Measurements from ENCODE around the gene PHF21B.

Gene PHF21B

DNA sequence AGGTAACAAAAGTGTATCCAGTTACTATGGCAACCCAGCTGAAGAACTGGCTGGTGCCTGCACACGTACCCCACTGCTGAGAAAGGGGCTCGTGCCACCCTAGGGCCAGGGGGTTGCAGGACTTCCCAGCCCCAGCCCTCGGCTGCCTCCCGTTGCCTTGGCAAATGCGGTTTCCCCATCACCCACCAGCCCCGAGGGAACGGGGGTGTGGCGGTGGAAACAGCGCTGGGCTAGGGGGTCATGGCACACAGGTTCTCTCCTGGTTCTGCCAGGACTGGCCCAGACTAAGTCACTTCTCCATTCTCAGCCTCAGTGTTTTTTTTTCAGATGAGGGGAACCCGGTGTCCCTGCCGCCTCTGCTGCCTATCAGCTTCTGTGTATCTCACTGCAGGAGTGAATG lies 27.9 kb downstream of the PHF21B start:
- no peak overlapping the region for H3K27ac ChIP-seq
- no peak for TF ChIP-seq CTCF (conservative IDR thresholded peaks at IDR 0.05; ENCODE audit: low read depth)
- ChIA-PET CTCF (no interaction called here), POLR2A (ENCODE audit: low non-redundant PET) (no interaction called here)
- no peak for DNase-seq (ENCODE audit: low spot score)

DNA sequence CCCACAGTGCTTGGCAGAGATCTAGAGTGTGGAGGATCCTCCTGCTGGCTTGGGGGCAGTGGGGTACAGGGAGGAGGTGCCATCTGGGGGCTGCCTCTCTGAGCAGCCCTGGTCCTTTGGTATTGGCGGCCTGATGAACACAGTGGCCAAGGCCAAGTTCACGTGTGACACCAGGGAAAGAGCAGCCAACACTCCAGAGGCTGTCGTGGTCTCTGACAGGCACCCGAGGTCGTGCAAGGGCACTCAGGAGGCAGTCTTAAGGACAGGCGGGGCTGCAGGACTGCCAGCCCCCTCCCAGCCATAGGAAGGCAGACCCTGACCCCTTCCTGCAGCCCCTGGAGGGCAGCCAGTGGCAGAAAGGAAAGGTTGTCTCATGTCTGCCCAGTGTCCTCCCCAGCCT lies 30.7 kb downstream of the PHF21B start:
- DNase-seq (ENCODE audit: low spot score) = no peak
- ChIA-PET CTCF (no interaction called here), POLR2A (ENCODE audit: low non-redundant PET) (no interaction called here)
- H3K27ac ChIP-seq = no peak overlapping the region
- no peak for TF ChIP-seq CTCF (conservative IDR thresholded peaks at IDR 0.05; ENCODE audit: low read depth)

DNA sequence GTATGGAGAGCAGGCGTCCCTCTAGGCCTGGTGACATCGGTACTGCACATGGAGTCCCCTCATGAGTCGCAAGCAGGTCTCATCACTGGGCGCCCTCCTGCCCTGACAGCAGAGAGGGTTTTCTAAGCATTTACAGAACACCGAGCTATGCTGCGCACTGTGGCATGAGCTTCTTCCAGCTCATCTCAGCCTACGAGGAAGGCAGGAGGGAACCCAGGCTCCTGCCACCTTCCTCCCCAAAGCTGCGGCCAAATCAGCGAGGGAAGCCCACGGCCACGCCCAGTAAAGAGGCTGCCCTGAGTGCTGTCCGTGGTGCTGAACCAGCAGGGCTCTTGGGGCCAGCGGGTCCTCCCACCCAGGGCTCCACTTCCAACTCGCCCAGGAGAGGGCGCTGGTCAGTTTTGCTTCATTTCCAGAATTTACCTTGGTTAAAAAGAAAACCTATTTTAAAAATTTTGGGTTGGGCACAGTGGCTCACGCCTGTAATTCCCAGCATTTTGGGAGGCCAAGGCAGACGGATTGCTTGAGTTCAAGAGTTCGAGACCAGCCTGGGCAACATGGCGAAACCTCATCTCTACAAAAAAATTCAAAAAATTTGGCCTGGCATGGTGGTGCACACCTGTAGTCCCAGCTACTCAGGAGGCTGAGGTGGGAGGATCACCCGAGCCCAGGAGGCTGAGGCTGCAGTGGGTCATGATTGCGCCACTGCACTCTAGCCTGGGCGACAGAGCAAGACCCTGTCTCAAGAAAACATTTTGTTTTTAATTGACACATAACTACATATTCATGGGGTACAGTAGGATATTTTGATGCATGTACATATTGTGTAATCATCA lies 34.2 kb downstream of the PHF21B start:
- no peak overlapping the region for H3K27ac ChIP-seq
- TF ChIP-seq CTCF (conservative IDR thresholded peaks at IDR 0.05; ENCODE audit: low read depth) = peak; percentile 73
- POLR2A ChIA-PET (ENCODE audit: low non-redundant PET) = no interaction called here
- CTCF ChIA-PET = interaction anchor here (0.6 to 0.7 kb wide), 3 partner anchors 96 to 291 kb away, joined by 3 to 4 read pairs (median 4); no protein-coding TSS in a partner anchor
- peak; percentile 79 for DNase-seq (ENCODE audit: low spot score)

DNA sequence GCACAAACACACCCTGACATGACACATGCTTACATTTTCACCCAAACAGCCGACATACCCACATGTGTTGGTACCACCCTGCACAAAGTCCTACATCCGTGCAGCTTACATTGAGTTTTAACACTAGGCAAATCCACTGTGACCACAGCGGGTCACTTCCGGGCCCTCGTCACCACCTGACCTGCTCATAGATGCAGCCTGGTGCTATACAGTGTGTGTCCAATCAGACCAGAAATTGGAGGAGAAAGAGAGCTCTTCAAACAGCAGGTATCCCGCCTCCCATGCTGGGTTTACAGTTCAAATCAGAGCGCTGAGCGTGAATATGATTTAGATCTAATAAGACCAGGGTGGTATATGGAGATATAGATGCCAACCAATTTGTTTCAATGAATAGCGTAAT lies 35.4 kb downstream of the PHF21B start:
- no peak for DNase-seq (ENCODE audit: low spot score)
- ChIA-PET POLR2A (ENCODE audit: low non-redundant PET) (no interaction called here), CTCF (no interaction called here)
- TF ChIP-seq CTCF (conservative IDR thresholded peaks at IDR 0.05; ENCODE audit: low read depth) = no peak
- no peak overlapping the region for H3K27ac ChIP-seq

- CTCF ChIA-PET = no interaction called here
- no peak for DNase-seq (ENCODE audit: low spot score)
- TF ChIP-seq CTCF (conservative IDR thresholded peaks at IDR 0.05; ENCODE audit: low read depth) = no peak
- POLR2A ChIA-PET (ENCODE audit: low non-redundant PET) = no interaction called here
- no peak overlapping the region for H3K27ac ChIP-seq
These were observed 36.0 kb downstream of the PHF21B start for GRCh38 chr22:44973829-44974228.

DNA sequence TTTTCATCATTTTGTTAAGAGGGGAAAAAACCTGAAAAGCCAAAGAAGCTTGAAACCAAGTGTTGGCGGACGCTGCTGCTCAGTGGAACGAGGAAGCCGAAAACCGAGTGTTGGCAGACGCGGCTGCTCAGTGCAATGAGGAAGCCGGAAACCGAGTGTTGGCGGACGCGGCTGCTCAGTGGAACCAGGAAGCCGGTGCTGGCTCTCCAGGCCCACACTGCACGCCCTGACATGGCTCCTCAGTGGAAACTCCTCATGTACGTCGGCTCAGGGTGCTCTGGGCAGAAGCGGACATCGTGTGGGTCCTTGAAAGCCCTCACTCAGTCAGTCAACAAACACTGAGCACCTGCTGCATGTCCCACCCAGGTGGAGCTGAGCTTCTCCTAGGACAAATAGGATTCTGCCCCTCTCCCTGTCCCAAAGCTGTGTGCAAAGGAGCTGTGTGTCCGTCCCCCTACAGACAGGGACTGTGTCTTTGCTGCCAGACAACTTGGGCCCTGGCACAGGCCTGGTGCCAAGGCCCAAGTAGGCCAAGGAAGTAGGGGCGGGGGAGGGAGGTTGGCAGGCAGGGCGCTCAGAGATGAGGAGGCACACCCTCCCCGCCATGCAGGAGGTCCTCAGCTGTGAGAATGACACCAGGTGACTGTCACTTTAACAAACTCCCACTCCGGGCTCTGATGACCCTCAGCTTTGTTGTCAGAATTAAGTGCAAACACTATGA lies 37.3 kb downstream of the PHF21B start:
- ChIA-PET CTCF (interaction anchor here (0.6 kb wide), 1 partner anchor 18 kb away, joined by 3 read pairs; no protein-coding TSS in a partner anchor), POLR2A (ENCODE audit: low non-redundant PET) (no interaction called here)
- no peak for DNase-seq (ENCODE audit: low spot score)
- H3K27ac ChIP-seq = no peak overlapping the region
- TF ChIP-seq CTCF (conservative IDR thresholded peaks at IDR 0.05; ENCODE audit: low read depth) = no peak
